Activated CD4-positive, alpha-beta T cell treated with anti-CD3 and anti-CD28 coated beads, Interleukin-2, amount 50 U/mL, for 1 hour (primary cell): ENCODE results near the gene MBD6.
A peak's percentile ranks its signal among the peaks of the same experiment; 100 is the strongest.

ENCODE experiments used
- DNase-seq: peaks from one replicate; pipeline ENCODE4 v3.0.0-alpha.2; 2020

MBD6 gene

GRCh38 chr12:57522011-57522886 lies at the start of gene MBD6:
MBD6 (plus strand) TSS chr12:57522824; CDS start chr12:57524304, 1,480 bp downstream.
- peak; percentile 87 for DNase-seq

- DNase-seq = no peak
Observed at GRCh38 chr12:57473392-57473791, 49.2 kb upstream of the MBD6 start.

GRCh38 chr12:57473886-57474285 lies 48.7 kb upstream of the MBD6 start:
- no peak for DNase-seq

- DNase-seq = no peak
Observed at GRCh38 chr12:57474430-57474829, 48.2 kb upstream of the MBD6 start.

GRCh38 chr12:57474862-57475261 lies 47.8 kb upstream of the MBD6 start:
- no peak for DNase-seq

- no peak for DNase-seq
Observed at GRCh38 chr12:57475271-57476161, 47.1 kb upstream of the MBD6 start.

GRCh38 chr12:57476162-57476992 lies 46.2 kb upstream of the MBD6 start:
- peak; percentile 73 for DNase-seq

- DNase-seq = no peak
Observed at GRCh38 chr12:57476993-57477709, 45.5 kb upstream of the MBD6 start.

GRCh38 chr12:57477710-57478681 lies 44.6 kb upstream of the MBD6 start:
- peak; percentile 58 for DNase-seq

- no peak for DNase-seq
Observed at GRCh38 chr12:57479043-57479375, 43.6 kb upstream of the MBD6 start.

GRCh38 chr12:57479376-57480115 lies 43.1 kb upstream of the MBD6 start, which contains the start of gene ARHGAP9:
ARHGAP9 (minus strand) TSS chr12:57479866; CDS start chr12:57479406, 460 bp downstream.
- DNase-seq = peak; percentile 60

- DNase-seq = no peak
Observed at GRCh38 chr12:57481671-57482070, 41.0 kb upstream of the MBD6 start.

GRCh38 chr12:57483466-57483865 lies 39.2 kb upstream of the MBD6 start:
- DNase-seq = no peak

- no peak for DNase-seq
Observed at GRCh38 chr12:57485695-57486094, 36.9 kb upstream of the MBD6 start.

- no peak for DNase-seq
Observed at GRCh38 chr12:57487055-57487596, 35.5 kb upstream of the MBD6 start.

GRCh38 chr12:57487597-57488401 lies 34.8 kb upstream of the MBD6 start, which contains the start of gene MARS1:
MARS1 (plus strand) TSS chr12:57488068; CDS start chr12:57488091, 23 bp downstream.
- peak; percentile 89 for DNase-seq

GRCh38 chr12:57488402-57489156 lies 34.0 kb upstream of the MBD6 start:
- DNase-seq = no peak

- DNase-seq = no peak
Observed at GRCh38 chr12:57489157-57489641, 33.4 kb upstream of the MBD6 start.
